ENCODE data around the gene SMARCAL1.

DNA sequence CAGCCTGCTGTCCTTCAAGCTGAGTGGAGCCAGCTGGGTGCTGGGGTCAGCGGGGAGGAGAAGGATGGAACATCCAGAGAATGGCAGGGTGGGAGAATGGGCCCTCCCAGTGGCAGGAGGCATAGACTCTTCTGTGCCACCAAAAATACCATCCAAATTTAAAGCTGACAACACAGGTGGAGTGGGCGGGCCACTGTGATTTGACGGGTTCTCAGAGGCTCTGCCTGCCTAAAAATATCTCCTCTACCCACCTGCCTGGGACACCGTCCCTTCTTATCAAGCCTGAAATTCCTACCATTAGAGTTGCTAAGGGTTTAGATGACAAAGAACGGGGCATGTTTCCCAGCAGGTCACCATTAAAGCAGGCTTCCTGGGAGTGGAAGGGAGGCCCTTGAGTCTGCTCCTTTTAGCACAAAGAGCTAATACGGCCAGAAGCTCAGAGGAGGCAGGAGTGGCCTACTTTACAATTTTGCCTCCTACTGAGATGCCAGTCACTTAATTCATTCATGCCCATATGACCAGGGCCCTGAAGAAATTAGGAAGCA is 20.2 kb upstream of the SMARCAL1 start:
- no peak for TF ChIP-seq ZNF704 (tag by site-specific recombination; IDR thresholded peaks at IDR 0.05)
- TF ChIP-seq CTCF (tag by site-specific recombination; IDR thresholded peaks at IDR 0.05) = no peak
- TF ChIP-seq, protein P1, sequence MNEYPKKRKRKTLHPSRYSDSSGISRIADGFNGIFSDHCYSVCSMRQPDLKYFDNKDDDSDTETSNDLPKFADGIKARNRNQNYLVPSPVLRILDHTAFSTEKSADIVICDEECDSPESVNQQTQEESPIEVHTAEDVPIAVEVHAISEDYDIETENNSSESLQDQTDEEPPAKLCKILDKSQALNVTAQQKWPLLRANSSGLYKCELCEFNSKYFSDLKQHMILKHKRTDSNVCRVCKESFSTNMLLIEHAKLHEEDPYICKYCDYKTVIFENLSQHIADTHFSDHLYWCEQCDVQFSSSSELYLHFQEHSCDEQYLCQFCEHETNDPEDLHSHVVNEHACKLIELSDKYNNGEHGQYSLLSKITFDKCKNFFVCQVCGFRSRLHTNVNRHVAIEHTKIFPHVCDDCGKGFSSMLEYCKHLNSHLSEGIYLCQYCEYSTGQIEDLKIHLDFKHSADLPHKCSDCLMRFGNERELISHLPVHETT (tag by site-specific recombination; IDR thresholded peaks at IDR 0.05) = no peak
- no peak for TF ChIP-seq ZNF610 (tag by site-specific recombination; IDR thresholded peaks at IDR 0.05; ENCODE audit: borderline replicate concordance)
- no peak for TF ChIP-seq ZNF157 (tag by site-specific recombination; IDR thresholded peaks at IDR 0.05)
- TF ChIP-seq ZNF274 (IDR thresholded peaks at IDR 0.05; ENCODE audit: low read length) = no peak
- no peak for TF ChIP-seq ZNF274 (tag by site-specific recombination; IDR thresholded peaks at IDR 0.05; ENCODE audit: borderline replicate concordance)
- no peak for TF ChIP-seq YY1 (tag by site-specific recombination; IDR thresholded peaks at IDR 0.05)
- TF ChIP-seq, protein P2, sequence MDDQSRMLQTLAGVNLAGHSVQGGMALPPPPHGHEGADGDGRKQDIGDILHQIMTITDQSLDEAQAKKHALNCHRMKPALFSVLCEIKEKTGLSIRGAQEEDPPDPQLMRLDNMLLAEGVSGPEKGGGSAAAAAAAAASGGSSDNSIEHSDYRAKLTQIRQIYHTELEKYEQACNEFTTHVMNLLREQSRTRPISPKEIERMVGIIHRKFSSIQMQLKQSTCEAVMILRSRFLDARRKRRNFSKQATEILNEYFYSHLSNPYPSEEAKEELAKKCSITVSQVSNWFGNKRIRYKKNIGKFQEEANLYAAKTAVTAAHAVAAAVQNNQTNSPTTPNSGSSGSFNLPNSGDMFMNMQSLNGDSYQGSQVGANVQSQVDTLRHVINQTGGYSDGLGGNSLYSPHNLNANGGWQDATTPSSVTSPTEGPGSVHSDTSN (CRISPR knock-in tag; IDR thresholded peaks at IDR 0.05) = no peak
- TF ChIP-seq ZNF645 (tag by site-specific recombination; IDR thresholded peaks at IDR 0.05) = no peak
- TF ChIP-seq, protein P3, sequence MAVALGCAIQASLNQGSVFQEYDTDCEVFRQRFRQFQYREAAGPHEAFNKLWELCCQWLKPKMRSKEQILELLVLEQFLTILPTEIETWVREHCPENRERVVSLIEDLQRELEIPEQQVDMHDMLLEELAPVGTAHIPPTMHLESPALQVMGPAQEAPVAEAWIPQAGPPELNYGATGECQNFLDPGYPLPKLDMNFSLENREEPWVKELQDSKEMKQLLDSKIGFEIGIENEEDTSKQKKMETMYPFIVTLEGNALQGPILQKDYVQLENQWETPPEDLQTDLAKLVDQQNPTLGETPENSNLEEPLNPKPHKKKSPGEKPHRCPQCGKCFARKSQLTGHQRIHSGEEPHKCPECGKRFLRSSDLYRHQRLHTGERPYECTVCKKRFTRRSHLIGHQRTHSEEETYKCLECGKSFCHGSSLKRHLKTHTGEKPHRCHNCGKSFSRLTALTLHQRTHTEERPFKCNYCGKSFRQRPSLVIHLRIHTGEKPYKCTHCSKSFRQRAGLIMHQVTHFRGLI (tag by site-specific recombination; IDR thresholded peaks at IDR 0.05) = no peak
- TF ChIP-seq, protein P4, sequence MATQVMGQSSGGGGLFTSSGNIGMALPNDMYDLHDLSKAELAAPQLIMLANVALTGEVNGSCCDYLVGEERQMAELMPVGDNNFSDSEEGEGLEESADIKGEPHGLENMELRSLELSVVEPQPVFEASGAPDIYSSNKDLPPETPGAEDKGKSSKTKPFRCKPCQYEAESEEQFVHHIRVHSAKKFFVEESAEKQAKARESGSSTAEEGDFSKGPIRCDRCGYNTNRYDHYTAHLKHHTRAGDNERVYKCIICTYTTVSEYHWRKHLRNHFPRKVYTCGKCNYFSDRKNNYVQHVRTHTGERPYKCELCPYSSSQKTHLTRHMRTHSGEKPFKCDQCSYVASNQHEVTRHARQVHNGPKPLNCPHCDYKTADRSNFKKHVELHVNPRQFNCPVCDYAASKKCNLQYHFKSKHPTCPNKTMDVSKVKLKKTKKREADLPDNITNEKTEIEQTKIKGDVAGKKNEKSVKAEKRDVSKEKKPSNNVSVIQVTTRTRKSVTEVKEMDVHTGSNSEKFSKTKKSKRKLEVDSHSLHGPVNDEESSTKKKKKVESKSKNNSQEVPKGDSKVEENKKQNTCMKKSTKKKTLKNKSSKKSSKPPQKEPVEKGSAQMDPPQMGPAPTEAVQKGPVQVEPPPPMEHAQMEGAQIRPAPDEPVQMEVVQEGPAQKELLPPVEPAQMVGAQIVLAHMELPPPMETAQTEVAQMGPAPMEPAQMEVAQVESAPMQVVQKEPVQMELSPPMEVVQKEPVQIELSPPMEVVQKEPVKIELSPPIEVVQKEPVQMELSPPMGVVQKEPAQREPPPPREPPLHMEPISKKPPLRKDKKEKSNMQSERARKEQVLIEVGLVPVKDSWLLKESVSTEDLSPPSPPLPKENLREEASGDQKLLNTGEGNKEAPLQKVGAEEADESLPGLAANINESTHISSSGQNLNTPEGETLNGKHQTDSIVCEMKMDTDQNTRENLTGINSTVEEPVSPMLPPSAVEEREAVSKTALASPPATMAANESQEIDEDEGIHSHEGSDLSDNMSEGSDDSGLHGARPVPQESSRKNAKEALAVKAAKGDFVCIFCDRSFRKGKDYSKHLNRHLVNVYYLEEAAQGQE (tag by site-specific recombination; IDR thresholded peaks at IDR 0.05) = no peak
- TF ChIP-seq ZNF76 (tag by site-specific recombination; IDR thresholded peaks at IDR 0.05; ENCODE audit: borderline replicate concordance, low read depth) = no peak
- TF ChIP-seq ZNF404 (tag by site-specific recombination; IDR thresholded peaks at IDR 0.05) = no peak

All from HEK293 (cell line).